ENCODE data around the gene ZWILCH. TPM values are rescaled to one million over a fixed set of nuclear protein-coding genes. Genes with fewer than 3 reads are reported as not detected.

Gene ZWILCH
- total and polyA plus RNA-seq, 2 experiments from 2014 or later: 51.0 to 64.1 TPM

GRCh38 chr15:66560856-66561525 is 55.9 kb downstream of the ZWILCH start:
- H3K27ac Mint-ChIP-seq: no peak overlapping the region
- Histone ChIP-seq H4K20me1 (replicated peaks; ENCODE audit: insufficient read depth) (no peaks in the 10 kb centered on the region), H3K79me2 (replicated peaks; ENCODE audit: insufficient read depth) (no peaks in the 10 kb centered on the region), H2AFZ (no peak overlapping the region), H3K4me3 (no peak overlapping the region), H3K36me3 (ENCODE audit: insufficient read depth) (no peaks in the 10 kb centered on the region; the same call in 1 of the 2 replicates), H3F3A (replicated peaks; ENCODE audit: low read depth) (no peaks in the 10 kb centered on the region), H3K4me1 (ENCODE audit: insufficient read depth) (peaks cover 17% of the 10 kb centered on the region), H3K4me2 (no peak overlapping the region), H3K27me3 (ENCODE audit: insufficient read depth) (no peaks in the 10 kb centered on the region), H3K27ac (ENCODE audit: low read depth) (no peak overlapping the region), H3K9me2 (ENCODE audit: insufficient read depth) (no peaks in the 10 kb centered on the region)
- H3K9me3 Mint-ChIP-seq: no peaks in the 10 kb centered on the region
- no peak for TF ChIP-seq STAT1 (IDR thresholded peaks at IDR 0.05; ENCODE audit: unreplicated experiment)
- no peak for TF ChIP-seq EZH2phosphoT487 (IDR thresholded peaks at IDR 0.05; ENCODE audit: unreplicated experiment)
- no peak for TF ChIP-seq JUNB (IDR thresholded peaks at IDR 0.05; ENCODE audit: unreplicated experiment)
- TF ChIP-seq NANOG (IDR thresholded peaks at IDR 0.05; ENCODE audit: borderline replicate concordance): no peak
- TF ChIP-seq POLR2AphosphoS5 (IDR thresholded peaks at IDR 0.05; ENCODE audit: low read depth): no peak
- TF ChIP-seq, protein P1, sequence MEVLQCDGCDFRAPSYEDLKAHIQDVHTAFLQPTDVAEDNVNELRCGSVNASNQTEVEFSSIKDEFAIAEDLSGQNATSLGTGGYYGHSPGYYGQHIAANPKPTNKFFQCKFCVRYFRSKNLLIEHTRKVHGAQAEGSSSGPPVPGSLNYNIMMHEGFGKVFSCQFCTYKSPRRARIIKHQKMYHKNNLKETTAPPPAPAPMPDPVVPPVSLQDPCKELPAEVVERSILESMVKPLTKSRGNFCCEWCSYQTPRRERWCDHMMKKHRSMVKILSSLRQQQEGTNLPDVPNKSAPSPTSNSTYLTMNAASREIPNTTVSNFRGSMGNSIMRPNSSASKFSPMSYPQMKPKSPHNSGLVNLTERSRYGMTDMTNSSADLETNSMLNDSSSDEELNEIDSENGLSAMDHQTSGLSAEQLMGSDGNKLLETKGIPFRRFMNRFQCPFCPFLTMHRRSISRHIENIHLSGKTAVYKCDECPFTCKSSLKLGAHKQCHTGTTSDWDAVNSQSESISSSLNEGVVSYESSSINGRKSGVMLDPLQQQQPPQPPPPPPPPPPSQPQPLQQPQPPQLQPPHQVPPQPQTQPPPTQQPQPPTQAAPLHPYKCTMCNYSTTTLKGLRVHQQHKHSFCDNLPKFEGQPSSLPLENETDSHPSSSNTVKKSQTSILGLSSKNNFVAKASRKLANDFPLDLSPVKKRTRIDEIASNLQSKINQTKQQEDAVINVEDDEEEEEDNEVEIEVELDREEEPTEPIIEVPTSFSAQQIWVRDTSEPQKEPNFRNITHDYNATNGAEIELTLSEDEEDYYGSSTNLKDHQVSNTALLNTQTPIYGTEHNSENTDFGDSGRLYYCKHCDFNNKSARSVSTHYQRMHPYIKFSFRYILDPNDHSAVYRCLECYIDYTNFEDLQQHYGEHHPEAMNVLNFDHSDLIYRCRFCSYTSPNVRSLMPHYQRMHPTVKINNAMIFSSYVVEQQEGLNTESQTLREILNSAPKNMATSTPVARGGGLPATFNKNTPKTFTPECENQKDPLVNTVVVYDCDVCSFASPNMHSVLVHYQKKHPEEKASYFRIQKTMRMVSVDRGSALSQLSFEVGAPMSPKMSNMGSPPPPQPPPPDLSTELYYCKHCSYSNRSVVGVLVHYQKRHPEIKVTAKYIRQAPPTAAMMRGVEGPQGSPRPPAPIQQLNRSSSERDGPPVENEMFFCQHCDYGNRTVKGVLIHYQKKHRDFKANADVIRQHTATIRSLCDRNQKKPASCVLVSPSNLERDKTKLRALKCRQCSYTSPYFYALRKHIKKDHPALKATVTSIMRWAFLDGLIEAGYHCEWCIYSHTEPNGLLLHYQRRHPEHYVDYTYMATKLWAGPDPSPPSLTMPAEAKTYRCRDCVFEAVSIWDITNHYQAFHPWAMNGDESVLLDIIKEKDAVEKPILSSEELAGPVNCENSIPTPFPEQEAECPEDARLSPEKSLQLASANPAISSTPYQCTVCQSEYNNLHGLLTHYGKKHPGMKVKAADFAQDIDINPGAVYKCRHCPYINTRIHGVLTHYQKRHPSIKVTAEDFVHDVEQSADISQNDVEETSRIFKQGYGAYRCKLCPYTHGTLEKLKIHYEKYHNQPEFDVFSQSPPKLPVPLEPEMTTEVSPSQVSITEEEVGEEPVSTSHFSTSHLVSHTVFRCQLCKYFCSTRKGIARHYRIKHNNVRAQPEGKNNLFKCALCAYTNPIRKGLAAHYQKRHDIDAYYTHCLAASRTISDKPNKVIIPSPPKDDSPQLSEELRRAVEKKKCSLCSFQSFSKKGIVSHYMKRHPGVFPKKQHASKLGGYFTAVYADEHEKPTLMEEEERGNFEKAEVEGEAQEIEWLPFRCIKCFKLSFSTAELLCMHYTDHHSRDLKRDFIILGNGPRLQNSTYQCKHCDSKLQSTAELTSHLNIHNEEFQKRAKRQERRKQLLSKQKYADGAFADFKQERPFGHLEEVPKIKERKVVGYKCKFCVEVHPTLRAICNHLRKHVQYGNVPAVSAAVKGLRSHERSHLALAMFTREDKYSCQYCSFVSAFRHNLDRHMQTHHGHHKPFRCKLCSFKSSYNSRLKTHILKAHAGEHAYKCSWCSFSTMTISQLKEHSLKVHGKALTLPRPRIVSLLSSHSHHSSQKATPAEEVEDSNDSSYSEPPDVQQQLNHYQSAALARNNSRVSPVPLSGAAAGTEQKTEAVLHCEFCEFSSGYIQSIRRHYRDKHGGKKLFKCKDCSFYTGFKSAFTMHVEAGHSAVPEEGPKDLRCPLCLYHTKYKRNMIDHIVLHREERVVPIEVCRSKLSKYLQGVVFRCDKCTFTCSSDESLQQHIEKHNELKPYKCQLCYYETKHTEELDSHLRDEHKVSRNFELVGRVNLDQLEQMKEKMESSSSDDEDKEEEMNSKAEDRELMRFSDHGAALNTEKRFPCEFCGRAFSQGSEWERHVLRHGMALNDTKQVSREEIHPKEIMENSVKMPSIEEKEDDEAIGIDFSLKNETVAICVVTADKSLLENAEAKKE (CRISPR knock-in tag; IDR thresholded peaks at IDR 0.05): no peak
- TF ChIP-seq ZNF331 (CRISPR knock-in tag; IDR thresholded peaks at IDR 0.05; ENCODE audit: low read depth): no peak
- TF ChIP-seq CREB1 (CRISPR knock-in tag; IDR thresholded peaks at IDR 0.05; ENCODE audit: low read depth): no peak
- no peak for TF ChIP-seq ZNF114 (CRISPR knock-in tag; IDR thresholded peaks at IDR 0.05)
- no peak for TF ChIP-seq CTCF (conservative IDR thresholded peaks at IDR 0.05; ENCODE audit: low read depth in 2 of 2)
- peaks cover 12% of the 10 kb centered on the region for H3K36me3 Mint-ChIP-seq (ENCODE audit: low read depth)
- no peak for DNase-seq (ENCODE audit: low spot score)
- no peak overlapping the region for H3K4me3 Mint-ChIP-seq
- ATAC-seq: no peak
- peaks cover 16% of the 10 kb centered on the region for H3K4me1 Mint-ChIP-seq
- H3K27me3 Mint-ChIP-seq (ENCODE audit: insufficient read depth, low read depth, poor library complexity): peaks cover 5% of the 10 kb centered on the region

All from GM23338 (cell line).